HCT116 (cell line): ENCODE measurements around the gene OR51E1. TPM values are rescaled to one million over a fixed set of nuclear protein-coding genes. Genes with fewer than 3 reads are reported as not detected.

Experiments used
- ATAC-seq: fragments of 200-7000 bp; cut with Tn5 transposase; 2 replicates; pipeline ENCODE4 v1.9.1; 2020; ENCODE audit warnings: mild to moderate bottlenecking, moderate library complexity
- BruUV-seq: library from RNA; stranded (reverse); fragments of 400-500 nt; replicated peaks from 2 replicates; lab custom pipeline; 2021; lab: Mats Ljungman, UMichigan
- CTCF ChIA-PET: fragments of 300-600 bp; sonication (Branson Sonifier 250); formaldehyde crosslinking; loops from one replicate; lab custom pipeline; 2021; ENCODE audit warnings: antibody characterized with exemption; lab: Charles Lee
- POLR2A ChIA-PET: fragments of 300-600, 350-600 bp; sonication (Branson Sonifier 250); formaldehyde crosslinking; loops from one replicate; lab custom pipeline; 2021; ENCODE audit warnings: antibody characterized with exemption; lab: Charles Lee
- RAD21 ChIA-PET, 2 experiments: fragments of 300-600 bp; sonication (Branson Sonifier 250); formaldehyde crosslinking; loops; one replicate each; lab custom pipeline; 2023; ENCODE audit warnings: low total read pairs in 2 of 2; ENCODE audit not compliant: uncharacterized antibody in 2 of 2, unreplicated experiment in 2 of 2, low non-redundant PET in 1 of 2; lab: Charles Lee
- DNase-seq: peaks from one replicate; pipeline ENCODE4 v3.0.0-alpha.2; 2010; ENCODE audit warnings: low read depth, low spot score
- H2AFZ ChIP-seq: fragments of 200-600 bp; shearing (Covaris generic), sonication (generic); 2 replicates; pipeline ENCODE4 v1.6.1; 2017; ENCODE audit warnings: low read depth, mixed run types, mixed read lengths, antibody characterized with exemption, low read length; ENCODE audit not compliant: poor library complexity, severe bottlenecking
- H3K27ac ChIP-seq: 2 replicates; pipeline ENCODE4 v1.5.1; 2012; ENCODE audit warnings: low read depth, low read length
- H3K27me3 ChIP-seq: fragments of 200-600 bp; sonication (generic); 2 replicates; pipeline ENCODE4 v1.6.1; 2016; ENCODE audit warnings: mixed run types, low read length, mixed read lengths; ENCODE audit not compliant: insufficient read depth
- H3K36me3 ChIP-seq, 2 experiments: fragments of 200-500 bp in 1 of 2; fragments of 200-600 bp in 1 of 2; sonication (Bioruptor generic) in 1 of 2; sonication (generic) in 1 of 2; 2 replicates each; pipeline versions ENCODE4 v1.5.1 to v1.6.1; 2014 to 2016; ENCODE audit warnings: low read length in 2 of 2, inconsistent platforms in 1 of 2, mixed read lengths in 1 of 2, mixed run types in 1 of 2; ENCODE audit not compliant: insufficient read depth in 2 of 2, control insufficient read depth in 1 of 2
- H3K4me1 ChIP-seq, 2 experiments: fragments of 200-600 bp in 1 of 2; sonication (generic) in 1 of 2; 2 replicates each; pipeline versions ENCODE4 v1.5.1 to v1.6.1; 2012 to 2017; ENCODE audit warnings: low read length in 2 of 2, inconsistent platforms in 1 of 2, mild to moderate bottlenecking in 1 of 2, mixed read lengths in 1 of 2, mixed run types in 1 of 2, moderate library complexity in 1 of 2; ENCODE audit not compliant: insufficient read depth in 2 of 2, control insufficient read depth in 1 of 2
- H3K4me2 ChIP-seq: fragments of 200-600 bp; sonication (generic); 2 replicates; pipeline ENCODE4 v1.6.1; 2017; ENCODE audit warnings: mixed run types, low read length, mixed read lengths
- H3K4me3 ChIP-seq, 2 experiments: fragments of 200-600 bp in 1 of 2; sonication (generic) in 1 of 2; replicated peaks in 1 of 2; 2 replicates each; pipeline ENCODE4 v1.5.1; 2011 to 2016; ENCODE audit warnings: low read length in 2 of 2, control low read depth in 1 of 2, low read depth in 1 of 2, mild to moderate bottlenecking in 1 of 2, mixed read lengths in 1 of 2, mixed run types in 1 of 2
- H3K79me2 ChIP-seq: fragments of 200-600 bp; sonication (generic); 2 replicates; pipeline ENCODE4 v1.6.1; 2017; ENCODE audit warnings: mild to moderate bottlenecking, mixed run types, low read length, moderate library complexity, mixed read lengths; ENCODE audit not compliant: insufficient read depth
- H3K9ac ChIP-seq: fragments of 200-600 bp; sonication (generic); 2 replicates; pipeline ENCODE4 v1.6.1; 2016; ENCODE audit warnings: low read length, mixed read lengths
- H3K9me2 ChIP-seq: fragments of 200-600 bp; sonication (generic), shearing (Covaris generic); 2 replicates; pipeline ENCODE4 v1.6.1; 2017; ENCODE audit warnings: mixed run types, mild to moderate bottlenecking, moderate library complexity; ENCODE audit not compliant: insufficient read depth
- H3K9me3 ChIP-seq, 2 experiments: fragments of 200-500 bp in 1 of 2; fragments of 200-600 bp in 1 of 2; sonication (Bioruptor generic) in 1 of 2; sonication (generic) in 1 of 2; 2 replicates each; pipeline ENCODE4 v1.6.1; 2014 to 2017; ENCODE audit warnings: low read length in 2 of 2, mixed read lengths in 2 of 2, inconsistent platforms in 1 of 2, low read depth in 1 of 2, mild to moderate bottlenecking in 1 of 2, mixed run types in 1 of 2, moderate library complexity in 1 of 2; ENCODE audit not compliant: control insufficient read depth in 1 of 2, insufficient read depth in 1 of 2
- H4K20me1 ChIP-seq: fragments of 200-600 bp; sonication (generic), shearing (Covaris generic); 2 replicates; pipeline ENCODE4 v1.6.1; 2017; ENCODE audit warnings: mixed run types, mild to moderate bottlenecking, moderate library complexity; ENCODE audit not compliant: insufficient read depth
- ATF3 ChIP-seq: IDR thresholded peaks from 2 replicates; pipeline ENCODE4 v1.6.1; 2012
- CBX3 ChIP-seq: IDR thresholded peaks from 2 replicates; pipeline ENCODE4 v1.6.1; 2012; ENCODE audit warnings: low read depth
- CEBPB ChIP-seq: IDR thresholded peaks from 2 replicates; pipeline ENCODE4 v1.6.1; 2012; ENCODE audit warnings: low read depth
- CTCF ChIP-seq, 3 experiments: fragments of 200-600 bp in 1 of 3; sonication (generic) in 1 of 3; IDR thresholded peaks in 2 of 3; conservative IDR thresholded peaks in 1 of 3; 2 replicates each; pipeline ENCODE4 v1.5.1; 2012 to 2017; ENCODE audit warnings: low read depth in 2 of 3, low read length in 2 of 3, antibody characterized with exemption in 1 of 3, borderline replicate concordance in 1 of 3, control low read depth in 1 of 3, mild to moderate bottlenecking in 1 of 3, mixed read lengths in 1 of 3, mixed run types in 1 of 3, moderate library complexity in 1 of 3; ENCODE audit not compliant: insufficient read depth in 1 of 3
- EGR1 ChIP-seq: IDR thresholded peaks from 2 replicates; pipeline ENCODE4 v1.6.1; 2012; ENCODE audit warnings: low read depth
- EZH2 ChIP-seq: fragments of 200-600 bp; sonication (generic); IDR thresholded peaks from 2 replicates; pipeline ENCODE4 v1.6.1; 2017; ENCODE audit warnings: antibody characterized with exemption, mixed run types
- EZH2phosphoT487 ChIP-seq: fragments of 200-600 bp; IDR thresholded peaks from 2 replicates; pipeline ENCODE4 v1.6.1; 2018; ENCODE audit warnings: antibody characterized with exemption, borderline replicate concordance
- FOSL1 ChIP-seq: IDR thresholded peaks from 2 replicates; pipeline ENCODE4 v1.6.1; 2012; ENCODE audit warnings: low read depth
- JUND ChIP-seq: IDR thresholded peaks from 2 replicates; pipeline ENCODE4 v1.6.1; 2012
- POLR2A ChIP-seq: IDR thresholded peaks from 2 replicates; pipeline ENCODE4 v1.7.0; 2011; ENCODE audit warnings: borderline replicate concordance; ENCODE audit not compliant: insufficient read depth, insufficient read length; ENCODE audit errors: extremely low read depth
- RAD21 ChIP-seq: IDR thresholded peaks from 2 replicates; pipeline ENCODE4 v1.6.1; 2012; ENCODE audit warnings: low read depth, mild to moderate bottlenecking
- REST ChIP-seq: IDR thresholded peaks from 2 replicates; pipeline ENCODE4 v1.6.1; 2012; ENCODE audit warnings: low read depth
- SIN3A ChIP-seq: IDR thresholded peaks from 2 replicates; pipeline ENCODE4 v1.6.1; 2012; ENCODE audit warnings: low read depth
- SP1 ChIP-seq: IDR thresholded peaks from 2 replicates; pipeline ENCODE4 v1.6.1; 2012; ENCODE audit warnings: low read depth
- SRF ChIP-seq: IDR thresholded peaks from 2 replicates; pipeline ENCODE4 v1.6.1; 2012; ENCODE audit warnings: low read depth
- ZFX ChIP-seq: fragments of 450-650 bp; IDR thresholded peaks from 2 replicates; pipeline ENCODE4 v1.6.1; 2017
- ZNF274 ChIP-seq: fragments of 200-500 bp; sonication (Bioruptor generic); IDR thresholded peaks from 2 replicates; pipeline ENCODE4 v1.6.1; 2014; ENCODE audit warnings: mild to moderate bottlenecking, low read depth, low read length, inconsistent platforms
- intact Hi-C: fragments of 100-400 bp; cut with micrococcal nuclease; formaldehyde crosslinking; loops from 2 replicates; pipeline ENCODE4 v1.10.0; 2022
- total RNA-seq: library from RNA; stranded (reverse); gene quantifications from one replicate; pipeline ENCODE4 v1.2.1, GENCODE V29; 2021; ENCODE audit not compliant: unreplicated experiment

Gene OR51E1
- total RNA-seq, 1 experiment from 2014 or later = not detected

GRCh38 chr11:4637662-4638047 lies 6.1 kb upstream of the OR51E1 start:
- POLR2A ChIA-PET = no interaction called here
- ATAC-seq = no peak

GRCh38 chr11:4639931-4640330 lies 3.9 kb upstream of the OR51E1 start:
- intact Hi-C loops = no loop called here
- TF ChIP-seq CTCF (IDR thresholded peaks at IDR 0.05 in 2 of 3, conservative IDR thresholded peaks at IDR 0.05 in 1 of 3; ENCODE audit: borderline replicate concordance in 1 of 3, insufficient read depth in 1 of 3, low read depth in 2 of 3, low read length in 2 of 3) (no peak), POLR2A (no peak), ZFX (no peak), SIN3A (no peak), JUND (no peak), ATF3 (no peak), CBX3 (no peak), RAD21 (no peak), SP1 (no peak), EZH2 (no peak), CEBPB (no peak), EZH2phosphoT487 (no peak), REST (no peak), SRF (no peak), FOSL1 (no peak), EGR1 (no peak), ZNF274 (no peak)

More at GRCh38 chr11:4637662-4638047, 6.1 kb upstream of the OR51E1 start:
- Histone ChIP-seq H3K4me1 (no peaks in the 10 kb centered on the region), H4K20me1 (no peaks in the 10 kb centered on the region; the same call in 1 of the 2 replicates), H3K9ac (no peak overlapping the region), H3K9me2 (no peaks in the 10 kb centered on the region), H3K79me2 (no peaks in the 10 kb centered on the region)
- intact Hi-C loops = loop anchor here (1.0 kb wide), 2 partner anchors 367 to 1171 kb away; partner anchors contain the start of gene OR52N2
- no peak for DNase-seq
- RAD21 ChIA-PET = interaction anchor here in 1 of 2 experiments (0.8 kb wide), 1 partner anchor 182 kb away, joined by 4 read pairs; no protein-coding TSS in a partner anchor
- no TSS peak for BruUV-seq
- TF ChIP-seq CBX3 (no peak), EZH2phosphoT487 (no peak)
- TF ChIP-seq, all 23 proteins: peak for 0
- Histone ChIP-seq H3K4me3 (no peak overlapping the region), H3K4me2 (no peak overlapping the region), H3K9me3 (no peaks in the 10 kb centered on the region), H3K36me3 (no peaks in the 10 kb centered on the region), H3K27me3 (peaks cover 49% of the 10 kb centered on the region), H2AFZ (no peak overlapping the region), H3K27ac (no peak overlapping the region)
- CTCF ChIA-PET = interaction anchor here (0.9 to 2.4 kb wide), 11 partner anchors 9 to 1725 kb away, joined by 3 to 25 read pairs (median 8); no protein-coding TSS in a partner anchor

More at GRCh38 chr11:4639931-4640330, 3.9 kb upstream of the OR51E1 start:
- no peaks in the 10 kb centered on the region for H4K20me1 ChIP-seq
- no peak overlapping the region for H3K4me2 ChIP-seq
- H3K4me1 ChIP-seq = no peaks in the 10 kb centered on the region
- no TSS peak for BruUV-seq
- H3K79me2 ChIP-seq = no peaks in the 10 kb centered on the region
- no peaks in the 10 kb centered on the region for H3K9me2 ChIP-seq
- no peak overlapping the region for H3K27ac ChIP-seq
- RAD21 ChIA-PET = no interaction called here
- H3K36me3 ChIP-seq = no peaks in the 10 kb centered on the region
- H2AFZ ChIP-seq = no peak overlapping the region
- ATAC-seq (no peak), DNase-seq (no peak)
- no peak overlapping the region for H3K9ac ChIP-seq
- no peak overlapping the region for H3K4me3 ChIP-seq
- H3K9me3 ChIP-seq = no peaks in the 10 kb centered on the region
- POLR2A ChIA-PET = no interaction called here
- CTCF ChIA-PET = no interaction called here
- H3K27me3 ChIP-seq = peaks cover 61% of the 10 kb centered on the region
